Neural cell (in vitro differentiated cells): ENCODE data around the gene SPATA46. TPM values are rescaled to one million over a fixed set of nuclear protein-coding genes. Genes with fewer than 3 reads are reported as not detected.

Source experiments
- H2AFZ ChIP-seq: fragments of 200-600, 300-800 bp; sonication (generic), shearing (Covaris generic); 2 replicates; pipeline ENCODE4 v1.6.0; 2014; ENCODE audit warnings: low read depth, mild to moderate bottlenecking, antibody characterized with exemption, low read length, moderate library complexity
- H3F3A ChIP-seq: fragments of 200-600 bp; shearing (Covaris generic); 2 replicates; pipeline ENCODE4 v1.6.1; 2016; ENCODE audit warnings: mild to moderate bottlenecking, moderate library complexity, mixed read lengths, antibody characterized with exemption, low read length; ENCODE audit not compliant: insufficient read depth, poor library complexity, severe bottlenecking
- H3K27ac ChIP-seq: fragments of 200-600, 300-800 bp; sonication (generic), shearing (Covaris generic); 2 replicates; pipeline ENCODE4 v1.5.1; 2014; ENCODE audit warnings: mild to moderate bottlenecking, low read length, moderate library complexity
- H3K27me3 ChIP-seq: fragments of 300-800, 200-600 bp; sonication (generic), shearing (Covaris generic); 2 replicates; pipeline ENCODE4 v1.6.0; 2014; ENCODE audit warnings: mild to moderate bottlenecking, low read depth, low read length, moderate library complexity; ENCODE audit not compliant: insufficient read depth
- H3K36me3 ChIP-seq: fragments of 300-800, 200-600 bp; sonication (generic), shearing (Covaris generic); 2 replicates; pipeline ENCODE4 v1.5.1; 2014; ENCODE audit warnings: mild to moderate bottlenecking, antibody characterized with exemption, low read length, moderate library complexity; ENCODE audit not compliant: insufficient read depth
- H3K4me2 ChIP-seq: fragments of 300-800, 200-600 bp; sonication (generic), shearing (Covaris generic); 2 replicates; pipeline ENCODE4 v1.6.0; 2014; ENCODE audit warnings: mild to moderate bottlenecking, low read length
- H3K4me3 ChIP-seq: fragments of 300-800, 200-600 bp; sonication (generic), shearing (Covaris generic); 2 replicates; pipeline ENCODE4 v1.5.1; 2014; ENCODE audit warnings: mild to moderate bottlenecking, low read length, moderate library complexity
- H3K79me2 ChIP-seq: fragments of 200-600 bp; shearing (Covaris generic); replicated peaks from 2 replicates; pipeline ENCODE4 v1.6.0; 2014; ENCODE audit warnings: mild to moderate bottlenecking, low read length, moderate library complexity; ENCODE audit not compliant: insufficient read depth
- H3K9ac ChIP-seq: fragments of 300-800, 200-600 bp; sonication (generic), shearing (Covaris generic); 2 replicates; pipeline ENCODE4 v1.6.1; 2016; ENCODE audit warnings: mild to moderate bottlenecking, low read length, mixed read lengths
- H3K9me2 ChIP-seq: fragments of 200-600 bp; shearing (Covaris generic); 2 replicates; pipeline ENCODE4 v1.6.1; 2016; ENCODE audit warnings: mild to moderate bottlenecking, low read length, mixed read lengths; ENCODE audit not compliant: insufficient read depth
- H3K9me3 ChIP-seq: fragments of 200-600, 300-800 bp; sonication (generic), shearing (Covaris generic); 2 replicates; pipeline ENCODE4 v1.6.1; 2016; ENCODE audit warnings: mild to moderate bottlenecking, mixed run types, low read length, moderate library complexity, mixed read lengths
- H4K20me1 ChIP-seq: fragments of 200-600 bp; shearing (Covaris generic); 2 replicates; pipeline ENCODE4 v1.6.1; 2016; ENCODE audit warnings: mild to moderate bottlenecking, mixed run types; ENCODE audit not compliant: insufficient read depth
- CTCF ChIP-seq: fragments of 450-650 bp; IDR thresholded peaks from 2 replicates; pipeline ENCODE4 v1.5.1; 2014; ENCODE audit warnings: antibody characterized with exemption, mild to moderate bottlenecking, moderate library complexity; ENCODE audit not compliant: poor library complexity, severe bottlenecking
- EP300 ChIP-seq: fragments of 450-650 bp; conservative IDR thresholded peaks from 2 replicates; pipeline ENCODE4 v1.6.1; 2014; ENCODE audit warnings: antibody characterized with exemption, mild to moderate bottlenecking, moderate library complexity; ENCODE audit not compliant: poor library complexity, severe bottlenecking
- EZH2 ChIP-seq: fragments of 200-600, 300-800 bp; shearing (Covaris generic), sonication (generic); IDR thresholded peaks from 2 replicates; pipeline ENCODE4 v1.6.1; 2014; ENCODE audit warnings: antibody characterized with exemption, low read length, borderline replicate concordance, mild to moderate bottlenecking; ENCODE audit not compliant: insufficient read depth, poor library complexity, severe bottlenecking
- MXI1 ChIP-seq: fragments of 450-650 bp; conservative IDR thresholded peaks from 2 replicates; pipeline ENCODE4 v1.6.1; 2014; ENCODE audit warnings: antibody characterized with exemption, mild to moderate bottlenecking; ENCODE audit not compliant: poor library complexity, severe bottlenecking
- POLR2AphosphoS5 ChIP-seq: IDR thresholded peaks from 2 replicates; pipeline ENCODE4 v1.6.1; 2012
- RAD21 ChIP-seq: fragments of 450-650 bp; conservative IDR thresholded peaks from 2 replicates; pipeline ENCODE4 v1.6.1; 2014; ENCODE audit warnings: antibody characterized with exemption, mild to moderate bottlenecking, moderate library complexity
- REST ChIP-seq: IDR thresholded peaks from 2 replicates; pipeline ENCODE4 v1.6.1; 2012; ENCODE audit warnings: borderline replicate concordance
- SMC3 ChIP-seq: fragments of 450-650 bp; conservative IDR thresholded peaks from 2 replicates; pipeline ENCODE4 v1.6.1; 2014; ENCODE audit warnings: antibody characterized with exemption, mild to moderate bottlenecking, moderate library complexity; ENCODE audit not compliant: poor library complexity
- TAF1 ChIP-seq: IDR thresholded peaks from 2 replicates; pipeline ENCODE4 v1.6.1; 2012; ENCODE audit warnings: low read depth
- polyA plus RNA-seq: library from polyadenylated mRNA; depleted of rRNA; stranded (reverse); fragments of >200 nt; gene quantifications from 2 replicates; pipeline ENCODE4 v1.2.3, GENCODE V29; 2014

Gene SPATA46
- polyA plus RNA-seq, 1 donor from 2014 or later, result not detected

DNA sequence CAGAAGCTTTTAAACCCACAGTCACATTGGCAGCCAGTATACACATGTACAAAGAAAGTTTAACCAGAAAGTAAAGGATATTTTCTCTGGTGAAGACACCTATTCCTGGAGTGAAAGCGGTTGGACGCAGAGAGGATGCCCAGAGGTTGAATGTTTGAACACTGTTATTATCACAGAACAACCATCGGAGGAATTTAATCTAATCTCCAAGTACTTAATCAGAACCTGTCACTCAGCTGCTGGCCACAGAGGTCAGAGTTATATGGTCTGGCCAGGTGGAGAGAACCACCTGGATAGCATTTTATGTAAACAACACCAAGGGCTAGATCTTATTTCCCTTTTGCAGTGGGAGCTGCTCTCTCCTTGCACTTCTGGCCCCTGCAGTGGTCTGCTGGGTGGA, 29.4 kb downstream of the SPATA46 start:
- no peaks in the 10 kb centered on the region for H3K9me3 ChIP-seq
- no peak overlapping the region for H3K4me3 ChIP-seq
- H3K27me3 ChIP-seq, result no peaks in the 10 kb centered on the region
- no peak overlapping the region for H2AFZ ChIP-seq
- no peak overlapping the region for H3K9ac ChIP-seq
- H3K4me2 ChIP-seq, result no peak overlapping the region
- no peaks in the 10 kb centered on the region for H3K36me3 ChIP-seq
- no peaks in the 10 kb centered on the region for H3K9me2 ChIP-seq
- TF ChIP-seq REST (no peak), POLR2AphosphoS5 (no peak), RAD21 (no peak), CTCF (no peak), EP300 (no peak)
- H3K27ac ChIP-seq, result no peak overlapping the region
- H4K20me1 ChIP-seq, result no peaks in the 10 kb centered on the region
- H3F3A ChIP-seq, result no peaks in the 10 kb centered on the region
- H3K79me2 ChIP-seq, result no peaks in the 10 kb centered on the region

DNA sequence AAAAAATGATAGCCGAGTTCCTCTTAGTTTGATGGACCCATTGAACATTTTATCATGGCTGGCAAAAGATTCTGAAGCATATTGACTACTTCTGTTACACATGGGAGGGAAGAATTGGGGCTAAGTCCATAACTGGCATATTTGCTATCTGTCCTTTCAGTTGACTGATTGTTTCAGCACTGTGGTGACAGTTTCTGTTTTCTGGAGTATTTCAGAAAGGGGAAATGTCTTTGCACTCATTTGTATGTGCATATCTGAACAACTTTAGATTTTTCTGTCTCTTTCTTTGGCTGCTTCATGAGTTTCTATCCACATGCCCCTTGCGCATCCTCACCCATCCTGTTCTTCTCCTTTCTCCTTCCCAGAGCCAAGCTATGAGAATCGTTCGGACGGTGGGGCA, 33.2 kb downstream of the SPATA46 start:
- Histone ChIP-seq H3K4me3 (no peak overlapping the region), H3K27ac (no peak overlapping the region), H3K9me3 (no peaks in the 10 kb centered on the region), H3K9ac (no peak overlapping the region), H3K4me2 (no peak overlapping the region), H3K27me3 (no peaks in the 10 kb centered on the region), H3K9me2 (no peaks in the 10 kb centered on the region), H3F3A (no peaks in the 10 kb centered on the region), H3K79me2 (no peaks in the 10 kb centered on the region), H4K20me1 (no peaks in the 10 kb centered on the region), H2AFZ (no peak overlapping the region), H3K36me3 (no peaks in the 10 kb centered on the region)
- no peak for TF ChIP-seq RAD21
- TF ChIP-seq SMC3, result no peak
- TF ChIP-seq CTCF, result no peak
- no peak for TF ChIP-seq POLR2AphosphoS5
- no peak for TF ChIP-seq EP300
- no peak for TF ChIP-seq EZH2
- TF ChIP-seq TAF1, result no peak
- no peak for TF ChIP-seq MXI1
- TF ChIP-seq REST, result no peak
